Uterus (tissue), 4 donors: Measurements from ENCODE around the gene THAP2. TPM values are rescaled to one million over a fixed set of nuclear protein-coding genes. Genes with fewer than 3 reads are reported as not detected.

Source experiments
- DNase-seq, 2 donors: peaks; one replicate each; pipeline ENCODE4 v3.0.0-alpha.2; 2019 to 2020
- H3K27ac ChIP-seq, 2 donors: fragments of 200-600 bp; sonication (generic); 1 replicate in 1 of 2; 2 replicates in 1 of 2; pipeline ENCODE4 v1.5.1; 2016 to 2018
- H3K27me3 ChIP-seq, 2 donors: fragments of 200-600 bp; sonication (generic); one replicate each; pipeline ENCODE4 v1.5.1; 2018 to 2019; ENCODE audit warnings: control low read depth in 1 of 2
- H3K36me3 ChIP-seq, 2 donors: fragments of 200-600 bp; sonication (generic); one replicate each; pipeline ENCODE4 v1.5.1; 2019; ENCODE audit warnings: control low read depth in 1 of 2
- H3K4me1 ChIP-seq, 2 donors: fragments of 200-600 bp; sonication (generic); one replicate each; pipeline ENCODE4 v1.5.1; 2018 to 2019; ENCODE audit warnings: control low read depth in 1 of 2
- H3K4me3 ChIP-seq, 2 donors: fragments of 200-600 bp; sonication (generic); 1 replicate in 1 of 2; 2 replicates in 1 of 2; pipeline ENCODE4 v1.5.1; 2018 to 2019; ENCODE audit warnings: mild to moderate bottlenecking in 1 of 2
- H3K9me3 ChIP-seq, 2 donors: fragments of 200-600 bp; sonication (generic); one replicate each; pipeline ENCODE4 v1.5.1; 2019; ENCODE audit warnings: control low read depth in 1 of 2
- POLR2A ChIP-seq, 2 donors: fragments of 450-650 bp; IDR thresholded peaks; one replicate each; pipeline ENCODE4 v1.6.1; 2016; ENCODE audit warnings: antibody characterized with exemption in 2 of 2, mild to moderate bottlenecking in 1 of 2, moderate library complexity in 1 of 2
- intact Hi-C: fragments of 100-400 bp; cut with DNase I; formaldehyde crosslinking; loops from one replicate; pipeline ENCODE4 v1.15.1; 2023; ENCODE audit warnings: low total_unique reads
- total RNA-seq, 4 donors: library from RNA; depleted of rRNA in 3 of 4; stranded (reverse); fragments of >200 nt in 3 of 4; gene quantifications; one replicate each; pipeline versions ENCODE4 v1.1.0 to v1.2.4, GENCODE V29; 2014 to 2023
- TF ChIP-seq, protein P1 (sequence below), 4 experiments: fragments of 200-600 bp in 2 of 4; fragments of 450-650 bp in 2 of 4; sonication (generic) in 2 of 4; IDR thresholded peaks; one replicate each; pipeline ENCODE4 v1.5.1; 2016 to 2019; ENCODE audit warnings: antibody characterized with exemption in 4 of 4, mild to moderate bottlenecking in 2 of 4, moderate library complexity in 1 of 4
- donor health status: DM: yes; HTN: yes; CAD: no.

The THAP2 gene
- total RNA-seq, 4 donors from 2014 or later = 0.88 to 12.8 (median 5.4) TPM

- no peaks in the 10 kb centered on the region for H3K4me1 ChIP-seq
- TF ChIP-seq, protein P1, sequence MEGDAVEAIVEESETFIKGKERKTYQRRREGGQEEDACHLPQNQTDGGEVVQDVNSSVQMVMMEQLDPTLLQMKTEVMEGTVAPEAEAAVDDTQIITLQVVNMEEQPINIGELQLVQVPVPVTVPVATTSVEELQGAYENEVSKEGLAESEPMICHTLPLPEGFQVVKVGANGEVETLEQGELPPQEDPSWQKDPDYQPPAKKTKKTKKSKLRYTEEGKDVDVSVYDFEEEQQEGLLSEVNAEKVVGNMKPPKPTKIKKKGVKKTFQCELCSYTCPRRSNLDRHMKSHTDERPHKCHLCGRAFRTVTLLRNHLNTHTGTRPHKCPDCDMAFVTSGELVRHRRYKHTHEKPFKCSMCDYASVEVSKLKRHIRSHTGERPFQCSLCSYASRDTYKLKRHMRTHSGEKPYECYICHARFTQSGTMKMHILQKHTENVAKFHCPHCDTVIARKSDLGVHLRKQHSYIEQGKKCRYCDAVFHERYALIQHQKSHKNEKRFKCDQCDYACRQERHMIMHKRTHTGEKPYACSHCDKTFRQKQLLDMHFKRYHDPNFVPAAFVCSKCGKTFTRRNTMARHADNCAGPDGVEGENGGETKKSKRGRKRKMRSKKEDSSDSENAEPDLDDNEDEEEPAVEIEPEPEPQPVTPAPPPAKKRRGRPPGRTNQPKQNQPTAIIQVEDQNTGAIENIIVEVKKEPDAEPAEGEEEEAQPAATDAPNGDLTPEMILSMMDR (IDR thresholded peaks at IDR 0.05) = no peak
- TF ChIP-seq POLR2A (IDR thresholded peaks at IDR 0.05) = no peak
- no peaks in the 10 kb centered on the region for H3K36me3 ChIP-seq
- no peak overlapping the region for H3K4me3 ChIP-seq
- H3K27ac ChIP-seq = no peak overlapping the region
- no peaks in the 10 kb centered on the region for H3K9me3 ChIP-seq
- intact Hi-C loops = no loop called here
- DNase-seq = no peak
- H3K27me3 ChIP-seq = no peaks in the 10 kb centered on the region
These were observed 8.2 kb upstream of the THAP2 start for GRCh38 chr12:71655907-71656306.

DNA sequence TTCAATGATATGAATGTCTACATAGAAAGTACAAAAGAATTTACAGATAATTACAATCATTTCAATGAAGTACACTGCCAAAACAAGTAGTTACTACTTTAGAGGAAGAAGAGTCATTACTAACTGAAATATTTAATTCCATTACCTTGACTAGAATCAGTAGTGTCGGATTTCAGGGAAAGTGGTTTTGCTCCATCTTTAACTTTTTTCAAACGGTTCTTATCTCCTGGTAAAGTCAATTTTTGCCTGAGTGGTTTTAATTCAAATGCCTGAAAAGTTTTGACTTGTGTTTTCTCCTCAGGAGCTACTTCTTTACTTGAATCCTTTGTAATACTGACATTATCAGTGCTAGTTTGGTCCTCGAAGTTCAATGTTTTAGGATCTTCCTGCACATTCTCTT lies 7.4 kb upstream of the THAP2 start:
- Histone ChIP-seq H3K27me3 (no peaks in the 10 kb centered on the region), H3K4me3 (no peak overlapping the region), H3K36me3 (no peaks in the 10 kb centered on the region), H3K4me1 (peaks cover 0 to 4% of the 10 kb centered on the region in 2 donors), H3K27ac (no peak overlapping the region), H3K9me3 (no peaks in the 10 kb centered on the region)
- TF ChIP-seq POLR2A (IDR thresholded peaks at IDR 0.05) = no peak
- TF ChIP-seq, protein P1 (IDR thresholded peaks at IDR 0.05) = no peak
- intact Hi-C loops = no loop called here
- no peak for DNase-seq

GRCh38 chr12:71661977-71662530 lies 2.0 kb upstream of the THAP2 start:
- no peaks in the 10 kb centered on the region for H3K27me3 ChIP-seq
- H3K4me3 ChIP-seq = peak overlapping the region; percentile 64 to 88
- no peak for TF ChIP-seq POLR2A (IDR thresholded peaks at IDR 0.05)
- TF ChIP-seq, protein P1 (IDR thresholded peaks at IDR 0.05) = no peak
- H3K4me1 ChIP-seq = peaks cover 0 to 7% of the 10 kb centered on the region in 2 donors
- H3K9me3 ChIP-seq = no peaks in the 10 kb centered on the region
- intact Hi-C loops = loop anchor here (10.0 kb wide), 1 partner anchor 93 kb away; the partner anchor contains the start of gene RAB21
- no peaks in the 10 kb centered on the region for H3K36me3 ChIP-seq
- peak overlapping the region in 1 of 2 donors; percentile 93 for H3K27ac ChIP-seq
- DNase-seq = no peak

DNA sequence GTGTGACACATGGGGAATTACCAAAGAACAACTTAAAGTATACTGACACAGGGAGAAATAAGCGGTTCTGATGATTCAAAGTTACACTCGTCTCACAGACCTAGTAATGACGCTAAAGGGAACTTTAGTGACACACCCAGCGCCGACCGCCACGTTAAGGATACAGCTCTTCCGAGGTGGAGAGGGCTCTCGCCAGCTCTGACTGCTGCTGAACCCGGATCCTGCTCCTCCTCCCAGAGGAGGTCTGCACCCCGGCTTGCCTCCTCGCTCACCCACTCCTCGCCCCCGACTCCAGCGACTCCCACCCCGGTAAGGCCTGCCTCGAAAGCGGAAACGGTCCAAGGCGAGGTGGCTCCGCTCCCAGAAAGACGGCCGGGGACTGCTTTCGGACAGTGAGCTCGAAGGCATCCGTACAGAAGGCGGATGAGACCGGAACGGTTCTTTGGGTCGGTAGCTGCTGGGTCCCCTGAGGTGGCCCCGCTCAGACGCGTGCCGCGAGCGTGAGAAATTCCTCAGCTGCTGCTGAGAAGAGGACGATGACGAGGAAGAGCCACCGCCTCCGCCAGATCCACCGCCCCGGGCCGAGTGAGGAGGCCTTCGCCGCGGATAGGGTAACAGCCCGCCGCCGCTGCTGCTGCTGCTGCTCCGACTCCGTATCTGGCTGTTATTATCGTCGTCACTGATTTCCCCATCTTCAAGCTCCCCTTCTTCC lies 1.1 kb upstream of the THAP2 start:
- no peaks in the 10 kb centered on the region for H3K27me3 ChIP-seq
- H3K27ac ChIP-seq = peak overlapping the region; percentile 93 to 96
- TF ChIP-seq, protein P1 (IDR thresholded peaks at IDR 0.05) = no peak
- no peak for TF ChIP-seq POLR2A (IDR thresholded peaks at IDR 0.05)
- DNase-seq = peak; percentile 42 to 52
- H3K4me1 ChIP-seq = peaks cover 0 to 7% of the 10 kb centered on the region in 2 donors
- H3K4me3 ChIP-seq = peak overlapping the region; percentile 64 to 88
- intact Hi-C loops = loop anchor here (10.0 kb wide), 1 partner anchor 92 kb away; the partner anchor contains the start of gene RAB21
- no peaks in the 10 kb centered on the region for H3K9me3 ChIP-seq
- H3K36me3 ChIP-seq = no peaks in the 10 kb centered on the region
